ENCODE data around the gene KIAA0753.

Gene KIAA0753

GRCh38 chr17:6589266-6589946 is 51.1 kb downstream of the KIAA0753 start:
- Histone ChIP-seq H3K36me3 (ENCODE audit: control insufficient read depth, insufficient read depth, low read length) (peaks cover 15% of the 10 kb centered on the region), H3K27me3 (replicated peaks; ENCODE audit: control insufficient read depth, insufficient read depth, low read length) (no peaks in the 10 kb centered on the region), H3K4me3 (replicated peaks; ENCODE audit: low read depth, low read length) (no peak overlapping the region)
- no peak for TF ChIP-seq CTCF (IDR thresholded peaks at IDR 0.05; ENCODE audit: insufficient read depth, low read length, poor library complexity, severe bottlenecking)
- no peak for DNase-seq (ENCODE audit: extremely low read depth, insufficient read length)

- no peak for TF ChIP-seq CTCF (IDR thresholded peaks at IDR 0.05; ENCODE audit: insufficient read depth, low read length, poor library complexity, severe bottlenecking)
- Histone ChIP-seq H3K36me3 (ENCODE audit: control insufficient read depth, insufficient read depth, low read length) (peaks cover 13% of the 10 kb centered on the region), H3K27me3 (replicated peaks; ENCODE audit: control insufficient read depth, insufficient read depth, low read length) (no peaks in the 10 kb centered on the region), H3K4me3 (replicated peaks; ENCODE audit: low read depth, low read length) (no peak overlapping the region)
- DNase-seq (ENCODE audit: extremely low read depth, insufficient read length): no peak
Measured at GRCh38 chr17:6588165-6588564, 52.3 kb downstream of the KIAA0753 start.

GRCh38 chr17:6587310-6587709 is 53.2 kb downstream of the KIAA0753 start:
- no peak for TF ChIP-seq CTCF (IDR thresholded peaks at IDR 0.05; ENCODE audit: insufficient read depth, low read length, poor library complexity, severe bottlenecking)
- no peaks in the 10 kb centered on the region for H3K27me3 ChIP-seq (replicated peaks; ENCODE audit: control insufficient read depth, insufficient read depth, low read length)
- peaks cover 13% of the 10 kb centered on the region for H3K36me3 ChIP-seq (ENCODE audit: control insufficient read depth, insufficient read depth, low read length)
- DNase-seq (ENCODE audit: extremely low read depth, insufficient read length): no peak
- H3K4me3 ChIP-seq (replicated peaks; ENCODE audit: low read depth, low read length): no peak overlapping the region

- TF ChIP-seq CTCF (IDR thresholded peaks at IDR 0.05; ENCODE audit: insufficient read depth, low read length, poor library complexity, severe bottlenecking): no peak
- no peak for DNase-seq (ENCODE audit: extremely low read depth, insufficient read length)
- no peak overlapping the region for H3K4me3 ChIP-seq (replicated peaks; ENCODE audit: low read depth, low read length)
- no peaks in the 10 kb centered on the region for H3K27me3 ChIP-seq (replicated peaks; ENCODE audit: control insufficient read depth, insufficient read depth, low read length)
- peaks cover 2% of the 10 kb centered on the region for H3K36me3 ChIP-seq (ENCODE audit: control insufficient read depth, insufficient read depth, low read length)
Measured at GRCh38 chr17:6583411-6583810, 57.1 kb downstream of the KIAA0753 start.

- DNase-seq (ENCODE audit: extremely low read depth, insufficient read length): no peak
- no peak for TF ChIP-seq CTCF (IDR thresholded peaks at IDR 0.05; ENCODE audit: insufficient read depth, low read length, poor library complexity, severe bottlenecking)
- Histone ChIP-seq H3K4me3 (replicated peaks; ENCODE audit: low read depth, low read length) (no peak overlapping the region), H3K27me3 (replicated peaks; ENCODE audit: control insufficient read depth, insufficient read depth, low read length) (no peaks in the 10 kb centered on the region), H3K36me3 (ENCODE audit: control insufficient read depth, insufficient read depth, low read length) (no peaks in the 10 kb centered on the region; the same call in none of the 2 replicates)
Measured at GRCh38 chr17:6580625-6581024, 59.9 kb downstream of the KIAA0753 start.

- Histone ChIP-seq H3K27me3 (replicated peaks; ENCODE audit: control insufficient read depth, insufficient read depth, low read length) (no peaks in the 10 kb centered on the region), H3K4me3 (replicated peaks; ENCODE audit: low read depth, low read length) (no peak overlapping the region), H3K36me3 (ENCODE audit: control insufficient read depth, insufficient read depth, low read length) (no peaks in the 10 kb centered on the region; the same call in none of the 2 replicates)
- DNase-seq (ENCODE audit: extremely low read depth, insufficient read length): no peak
- TF ChIP-seq CTCF (IDR thresholded peaks at IDR 0.05; ENCODE audit: insufficient read depth, low read length, poor library complexity, severe bottlenecking): no peak
Measured at GRCh38 chr17:6578491-6578890, 62.0 kb downstream of the KIAA0753 start.

Data from GM06990 (cell line).